GM13977 (cell line): Measurements from ENCODE around the gene C4orf17.

Experiments used
- DNase-seq: peaks from one replicate; pipeline ENCODE4 v3.0.0; 2012; ENCODE audit warnings: low spot score
- CTCF ChIP-seq: IDR thresholded peaks from 2 replicates; pipeline ENCODE4 v1.5.1; 2012; ENCODE audit warnings: mild to moderate bottlenecking, control low read depth; ENCODE audit not compliant: insufficient read depth; ENCODE audit errors: extremely low read depth, missing control alignments
- in situ Hi-C: fragments of 300-500 bp; cut with MboI; formaldehyde crosslinking; loops from one replicate; pipeline ENCODE4 v1.12.0; 2022; ENCODE audit warnings: low sequenced_read_pairs, low pct_unique_long_range_greater_than_20kb, mixed read lengths, inconsistent platforms; ENCODE audit not compliant: unreplicated experiment

The C4orf17 gene

GRCh38 chr4:99504804-99505502, 5.9 kb upstream of the C4orf17 start:
- no peak for TF ChIP-seq CTCF
- no peak for DNase-seq
- in situ Hi-C loops = no loop called here

GRCh38 chr4:99506781-99507180, 4.0 kb upstream of the C4orf17 start:
- DNase-seq = no peak
- TF ChIP-seq CTCF = no peak
- in situ Hi-C loops = no loop called here

GRCh38 chr4:99507349-99507748, 3.5 kb upstream of the C4orf17 start:
- TF ChIP-seq CTCF = no peak

GRCh38 chr4:99507762-99508161, 3.1 kb upstream of the C4orf17 start:
- in situ Hi-C loops = no loop called here
- DNase-seq = no peak
- TF ChIP-seq CTCF = no peak

More at GRCh38 chr4:99507349-99507748, 3.5 kb upstream of the C4orf17 start:
- in situ Hi-C loops = no loop called here
- DNase-seq = no peak

GRCh38 chr4:99518601-99519295, 7.9 kb downstream of the C4orf17 start:
- no peak for DNase-seq
- no peak for TF ChIP-seq CTCF
- in situ Hi-C loops = no loop called here

GRCh38 chr4:99529228-99529627, 18.4 kb downstream of the C4orf17 start:
- TF ChIP-seq CTCF = no peak
- in situ Hi-C loops = no loop called here
- DNase-seq = no peak
